Stimulated activated CD4-positive, alpha-beta T cell treated with anti-CD3 and anti-CD28 coated beads, TNF-alpha, amount 100 ng/mL, for 1 hour (primary cell): ENCODE results near the gene SCAP.
"Not testable (repeated sequence)": the region's sequence is repeated elsewhere in the genome, so short reads cannot be mapped to it uniquely, and the experiment has no call there.

Source experiments
- DNase-seq, 3 donors: peaks; one replicate each; pipeline ENCODE4 v3.0.0-alpha.2; 2020; ENCODE audit warnings: low read depth in 3 of 3, low spot score in 1 of 3

SCAP gene

DNA sequence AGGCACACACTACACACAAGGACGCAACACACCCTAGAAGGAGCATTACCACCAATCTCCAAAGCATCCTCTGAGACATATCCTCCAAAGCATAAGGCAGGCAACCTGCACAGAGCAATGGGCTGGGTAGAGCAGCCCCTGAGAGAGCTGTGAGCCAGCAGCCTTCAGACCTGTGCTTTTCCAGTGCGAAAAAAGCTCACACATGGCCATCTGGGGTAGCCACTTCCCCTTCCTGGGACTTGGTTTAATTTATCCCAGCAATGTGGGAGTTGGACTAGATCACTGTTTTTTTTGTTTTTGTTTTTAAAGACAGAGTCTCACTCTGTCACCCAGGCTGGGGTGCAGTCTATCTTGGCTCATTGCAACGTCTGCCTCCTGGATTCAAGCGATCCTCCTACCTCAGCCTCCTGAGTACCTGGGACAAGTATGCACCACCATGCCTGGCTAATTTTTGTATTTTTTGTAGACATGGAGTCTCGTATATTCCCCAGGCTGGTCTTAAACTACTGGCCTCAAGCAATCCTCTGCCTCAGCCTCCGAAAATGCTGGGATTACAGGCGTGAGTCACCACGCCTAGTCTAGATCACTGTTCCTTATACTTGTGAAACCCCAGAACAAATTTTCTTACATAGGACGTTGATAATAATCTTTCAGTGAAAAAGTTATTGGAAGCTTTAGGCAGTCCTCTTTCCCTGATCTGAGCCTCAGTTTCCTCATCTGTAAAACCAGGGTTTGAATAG, 76.0 kb downstream of the SCAP start:
- no peak for DNase-seq

DNA sequence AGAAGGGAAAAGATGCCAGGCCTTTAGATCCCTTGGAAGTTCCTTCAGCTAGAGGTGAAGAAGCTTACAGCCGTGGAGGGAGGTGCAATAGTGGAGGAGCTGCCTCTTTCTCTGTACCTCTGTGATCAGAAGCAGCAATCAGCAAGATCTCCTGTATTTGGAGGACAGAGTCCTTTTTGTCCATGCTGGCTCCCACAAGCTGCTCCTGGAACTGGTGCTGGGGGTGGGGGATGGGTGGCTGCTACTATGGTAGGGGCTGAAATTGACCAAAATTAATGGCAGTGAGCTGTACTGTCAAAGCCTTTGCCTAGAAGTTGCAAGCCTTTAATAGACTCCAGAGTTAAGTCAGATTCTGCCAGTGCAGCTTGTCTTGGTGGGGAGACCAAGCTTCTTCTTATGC, 76.7 kb downstream of the SCAP start:
- DNase-seq, result no peak

DNA sequence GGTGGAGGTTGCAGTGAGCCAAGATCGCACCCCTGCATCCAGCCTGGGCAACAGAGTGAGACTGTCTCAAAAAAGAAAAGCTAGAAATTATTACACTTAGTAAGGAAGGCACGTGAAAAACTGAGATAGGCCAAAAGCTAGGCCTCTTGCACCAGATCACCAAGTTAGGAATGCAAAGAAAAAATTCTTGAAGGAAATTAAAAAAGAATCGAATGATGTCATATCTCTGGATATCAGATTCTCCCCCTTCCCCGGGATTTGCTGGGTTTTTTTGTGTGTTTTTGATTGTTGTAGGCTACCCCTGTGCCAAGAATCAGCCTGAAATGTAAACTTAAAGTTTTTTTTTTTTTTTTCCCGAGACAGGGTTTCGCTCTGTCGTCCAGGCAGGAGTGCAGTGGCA, 77.5 kb downstream of the SCAP start:
- no peak for DNase-seq

DNA sequence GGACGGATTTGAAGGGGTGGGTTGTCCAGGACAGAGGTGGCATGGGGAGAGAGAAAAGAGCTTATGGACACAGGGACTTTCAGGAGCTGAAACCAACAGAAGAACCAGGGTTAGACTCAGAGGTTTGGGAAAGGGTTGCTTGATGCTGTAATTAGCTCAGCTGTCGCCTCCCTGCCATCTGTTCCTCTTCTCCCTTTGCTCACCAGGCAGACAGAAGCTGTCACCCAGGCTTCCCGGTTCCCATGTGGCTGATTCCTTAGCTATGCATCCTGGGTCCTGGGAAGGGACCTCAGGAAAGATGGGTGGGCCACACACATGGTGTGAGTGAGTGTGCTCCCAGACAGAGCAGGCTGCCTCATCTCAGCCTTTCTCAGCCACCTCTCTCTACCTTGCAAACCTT, 80.9 kb downstream of the SCAP start:
- no peak for DNase-seq

DNA sequence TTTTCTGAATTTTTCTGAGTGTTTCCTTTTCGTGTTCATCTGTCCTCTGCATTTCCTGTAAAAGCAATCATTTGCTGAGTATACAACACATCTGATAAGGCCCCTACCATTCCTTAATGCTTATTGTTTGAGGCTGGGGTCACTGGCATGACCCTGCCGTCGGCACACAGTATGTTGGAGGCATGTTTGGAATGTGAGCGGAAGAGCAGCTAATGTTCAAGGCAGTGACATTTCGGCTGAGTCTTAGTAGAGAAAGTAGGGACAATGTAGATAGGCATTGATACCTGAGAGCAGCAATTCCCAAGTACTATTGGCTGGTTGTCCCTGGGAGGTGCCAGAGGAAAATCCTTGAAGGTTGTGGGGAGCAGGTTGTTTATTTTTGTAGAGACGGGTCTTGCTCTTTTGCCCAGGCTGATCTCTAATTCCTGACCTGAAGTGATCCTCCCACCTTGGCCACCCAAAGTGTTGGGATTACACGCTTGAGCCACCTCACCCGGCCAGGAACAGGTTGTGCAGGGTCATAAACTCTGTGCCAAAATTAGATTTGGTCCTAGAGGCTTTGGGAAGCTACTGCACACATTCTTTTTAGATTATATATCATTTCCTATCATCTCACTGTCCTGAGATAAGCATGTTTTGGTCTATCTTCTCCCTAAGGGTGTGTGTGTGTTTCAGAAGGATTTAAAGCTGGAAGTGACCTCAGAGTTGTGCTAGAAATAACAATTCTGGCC, 81.4 kb downstream of the SCAP start:
- DNase-seq, result no peak

DNA sequence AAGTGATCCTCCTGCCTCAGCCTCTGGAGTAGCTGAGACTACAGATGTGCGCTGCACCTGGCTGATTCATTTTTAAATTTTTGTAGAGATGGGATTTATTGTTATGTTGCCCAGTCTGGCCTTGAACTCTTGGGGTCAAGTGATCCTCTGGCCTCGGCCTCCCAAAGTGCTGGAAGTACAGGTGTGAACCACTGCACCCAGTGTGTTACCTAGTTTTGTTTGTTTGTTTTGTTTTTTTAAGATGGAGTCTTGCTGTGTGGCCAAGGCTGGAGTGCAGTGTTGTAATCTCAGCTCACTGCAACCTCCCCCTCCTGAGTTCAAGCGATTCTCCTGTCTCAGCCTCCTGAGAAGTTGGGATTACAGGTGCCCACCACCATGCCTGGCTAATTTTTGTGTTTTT, 82.8 kb downstream of the SCAP start:
- DNase-seq, result no peak

DNA sequence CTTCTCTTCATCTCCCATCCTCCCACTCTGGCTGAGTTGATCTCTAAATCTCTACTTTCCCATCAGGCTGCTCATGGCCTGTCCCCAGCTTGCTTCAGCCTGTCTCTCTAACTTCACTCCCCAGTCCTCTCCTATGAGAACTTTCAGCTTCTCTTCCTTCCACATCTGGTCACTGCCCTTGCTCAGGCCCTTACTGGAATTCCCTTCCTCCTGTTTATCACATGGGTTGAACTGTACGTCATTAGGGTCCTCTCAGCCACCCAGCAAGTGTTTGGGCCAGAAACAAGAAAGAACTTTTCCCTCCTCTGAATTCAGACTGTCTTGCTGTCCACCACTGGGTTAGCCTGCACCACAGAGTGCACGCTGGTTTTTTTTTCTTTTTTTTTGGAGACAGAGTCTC, 89.9 kb downstream of the SCAP start:
- DNase-seq, result no peak

DNA sequence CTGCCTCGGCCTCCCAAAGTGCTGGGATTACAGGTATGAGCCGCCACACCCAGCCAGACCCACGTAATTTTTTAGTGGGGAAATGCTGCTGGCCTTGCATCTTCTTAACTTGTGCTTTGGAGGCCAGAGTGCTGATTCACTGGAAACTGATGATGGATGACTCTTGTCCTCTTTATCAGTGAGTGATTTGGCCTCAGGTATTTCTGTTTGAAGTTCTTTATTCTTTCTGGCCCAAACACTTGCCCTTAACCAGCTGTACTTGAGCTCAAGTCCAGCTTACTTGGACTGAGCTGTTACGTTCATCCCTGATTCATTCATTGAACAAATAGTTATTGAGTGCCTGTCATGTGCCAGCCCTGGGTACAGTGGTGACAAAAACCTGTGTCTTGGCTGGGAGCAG, 90.7 kb downstream of the SCAP start:
- DNase-seq, result no peak

DNA sequence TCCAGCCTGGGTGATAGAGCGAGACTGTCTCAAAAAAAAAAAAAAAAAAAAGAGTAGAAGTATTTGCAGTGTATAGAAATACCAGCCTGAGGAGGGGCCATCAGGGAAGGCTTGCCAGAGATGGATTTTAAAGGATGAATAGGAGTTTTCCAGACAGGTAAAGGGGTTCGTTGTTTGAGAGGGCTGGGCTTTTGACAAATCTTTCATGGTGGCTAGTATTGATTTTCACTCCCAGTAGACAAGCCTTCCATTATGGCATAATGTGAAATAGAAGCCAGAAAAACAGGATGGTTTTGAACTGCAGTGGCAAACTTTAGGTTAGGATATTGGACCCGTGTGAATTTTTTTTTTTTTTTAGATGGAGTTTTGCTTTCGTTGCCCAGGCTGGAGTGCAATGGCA, 91.3 kb downstream of the SCAP start:
- DNase-seq, result no peak

DNA sequence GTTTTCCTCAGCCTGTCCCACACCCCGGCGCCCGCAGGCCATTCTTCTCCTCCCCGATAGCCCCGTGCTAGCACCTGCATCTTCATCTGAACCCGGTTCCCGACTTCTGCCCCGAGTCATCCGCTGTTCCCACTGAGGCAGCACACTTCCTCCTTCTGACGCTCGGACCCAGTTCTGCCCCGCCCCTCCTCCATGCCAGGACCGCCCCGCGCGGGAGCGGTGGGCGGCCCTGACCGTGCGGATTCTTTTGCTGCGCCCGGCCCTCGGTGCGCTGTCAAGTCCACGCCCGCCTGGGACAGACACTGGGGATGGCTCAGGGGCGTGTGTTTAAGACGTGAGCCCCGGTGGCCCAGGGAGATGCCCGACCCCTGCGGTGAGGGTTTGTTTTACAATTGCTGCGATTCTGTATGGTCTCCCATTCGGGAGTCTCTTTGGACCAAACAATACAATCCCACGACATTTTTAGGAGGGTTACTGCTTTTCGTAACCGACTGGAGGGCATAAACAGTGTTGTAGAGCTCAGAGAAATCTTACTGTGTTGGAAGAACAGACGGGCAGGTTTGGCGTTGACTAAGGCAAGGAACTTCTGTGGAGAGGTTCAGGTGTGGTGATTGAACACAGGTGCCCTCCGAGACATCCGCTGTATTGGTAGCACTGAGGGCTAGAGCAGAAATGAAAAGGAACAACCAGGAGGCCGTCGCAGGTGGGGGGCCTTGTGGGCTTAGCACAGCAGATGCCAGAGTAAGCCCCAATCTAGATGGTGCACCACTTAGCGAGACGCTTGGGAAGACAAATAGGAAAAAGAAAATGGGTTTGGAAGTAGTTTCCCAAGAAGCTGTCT, 94.2 kb downstream of the SCAP start:
- peak; percentile 19 to 51 (median 26) for DNase-seq

DNA sequence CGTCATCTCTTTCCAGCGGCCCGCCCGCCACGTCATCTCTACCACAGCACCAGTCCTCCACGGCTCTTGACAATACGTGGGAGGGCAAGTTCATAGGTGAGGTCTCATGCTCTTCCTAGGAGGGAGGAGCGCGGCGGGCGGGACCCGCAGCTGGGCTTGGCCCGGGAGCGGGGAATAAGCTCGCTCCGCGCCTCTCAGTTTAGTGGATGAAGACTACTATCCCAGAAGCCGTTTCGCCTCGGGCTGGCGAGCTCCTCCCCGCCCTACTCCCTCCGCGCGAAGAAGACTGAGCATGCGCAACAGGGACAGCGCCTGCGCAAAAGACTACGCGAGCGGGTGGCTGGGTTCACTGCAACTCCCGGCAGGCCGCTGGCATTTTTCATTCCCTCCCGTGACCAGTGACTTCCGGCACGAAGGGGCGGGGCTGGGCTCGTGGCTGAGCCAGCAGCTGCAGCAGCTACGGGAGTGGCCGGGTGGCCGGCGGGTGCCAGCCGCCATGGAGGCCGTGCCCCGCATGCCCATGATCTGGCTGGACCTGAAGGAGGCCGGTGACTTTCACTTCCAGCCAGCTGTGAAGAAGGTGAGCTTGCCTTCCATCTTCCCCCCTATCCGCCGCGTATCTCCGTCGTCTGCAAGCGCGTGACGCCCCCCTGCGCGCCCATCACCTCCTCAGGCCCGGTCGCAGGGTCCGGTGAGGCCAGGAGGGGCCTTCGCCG, 95.0 kb downstream of the SCAP start, which contains the start of gene PTPN23:
TSS of gene PTPN23 (plus strand) at position 421 of the 716 bp plus-strand sequence. CDS start at position 497, 76 bp downstream.
- peak; percentile 96 to 97 (median 97) for DNase-seq

DNA sequence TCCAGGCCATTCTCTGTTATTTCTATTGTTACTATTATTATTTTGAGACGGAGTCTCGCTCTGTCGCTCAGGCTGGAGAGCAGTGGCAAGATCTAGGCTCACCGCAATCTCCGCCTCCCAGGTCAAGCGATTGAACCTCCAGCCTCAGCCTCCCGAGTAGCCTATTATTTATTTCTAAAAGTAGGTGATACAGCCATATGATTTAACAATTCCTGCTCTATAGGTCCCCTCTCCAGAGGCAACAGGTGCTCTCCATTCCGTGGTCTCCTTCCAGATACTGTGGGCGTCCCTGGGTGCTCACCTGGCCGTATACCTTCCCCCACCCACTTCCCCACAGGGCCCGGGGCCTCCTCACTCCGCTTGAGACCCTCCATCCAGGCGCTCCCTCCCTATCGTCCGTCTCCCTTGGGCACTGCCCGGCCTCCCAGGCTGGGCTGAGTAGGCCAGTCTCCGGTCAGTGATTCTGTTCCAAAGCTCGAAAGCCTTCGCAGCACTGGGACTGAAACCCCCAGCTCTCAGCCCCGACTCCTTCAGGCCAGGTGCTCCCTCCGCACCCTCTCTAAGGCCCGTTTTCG, 95.6 kb downstream of the SCAP start:
- DNase-seq, result no peak

DNA sequence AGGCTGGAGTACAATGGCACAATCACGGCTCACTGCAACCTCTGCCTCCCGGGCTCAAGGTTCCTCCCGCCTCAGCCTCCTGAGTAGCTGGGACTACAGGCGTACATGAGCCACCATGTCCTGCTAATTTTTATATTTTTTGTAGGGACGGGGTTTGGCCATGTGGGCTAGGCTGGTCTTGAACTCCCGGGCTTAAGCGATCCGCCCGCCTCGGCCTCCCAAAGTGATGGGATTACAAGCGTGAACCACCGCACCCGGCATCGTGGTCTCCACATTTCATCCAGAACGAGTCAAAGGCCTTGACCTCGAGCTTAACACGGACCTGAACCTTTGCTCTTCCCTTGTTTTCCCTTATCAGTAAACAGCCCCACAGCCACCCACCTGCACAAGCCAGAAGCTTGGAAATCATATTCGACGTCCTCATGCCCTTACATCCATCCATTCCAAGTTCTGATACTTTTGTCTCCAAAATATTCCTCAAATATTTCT, 96.3 kb downstream of the SCAP start:
- no peak for DNase-seq

DNA sequence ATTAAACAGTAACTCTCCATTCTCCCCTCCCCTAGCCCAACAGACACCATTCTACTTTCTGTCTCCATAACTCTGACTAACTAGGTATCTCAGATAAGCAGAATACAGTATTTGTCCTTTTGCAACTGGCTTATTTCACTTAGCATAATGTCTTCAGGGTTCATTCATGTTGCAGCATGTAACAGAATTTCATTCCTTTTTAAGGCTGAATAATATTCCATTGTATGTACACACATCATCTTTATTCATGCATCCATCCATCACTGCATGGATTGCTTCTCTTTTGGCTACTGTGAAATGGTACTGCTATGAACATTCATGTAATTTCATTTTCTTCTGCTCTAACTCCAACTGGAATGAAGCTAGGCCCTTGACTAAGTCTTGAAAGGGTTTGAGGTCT, 96.9 kb downstream of the SCAP start:
- no peak for DNase-seq

DNA sequence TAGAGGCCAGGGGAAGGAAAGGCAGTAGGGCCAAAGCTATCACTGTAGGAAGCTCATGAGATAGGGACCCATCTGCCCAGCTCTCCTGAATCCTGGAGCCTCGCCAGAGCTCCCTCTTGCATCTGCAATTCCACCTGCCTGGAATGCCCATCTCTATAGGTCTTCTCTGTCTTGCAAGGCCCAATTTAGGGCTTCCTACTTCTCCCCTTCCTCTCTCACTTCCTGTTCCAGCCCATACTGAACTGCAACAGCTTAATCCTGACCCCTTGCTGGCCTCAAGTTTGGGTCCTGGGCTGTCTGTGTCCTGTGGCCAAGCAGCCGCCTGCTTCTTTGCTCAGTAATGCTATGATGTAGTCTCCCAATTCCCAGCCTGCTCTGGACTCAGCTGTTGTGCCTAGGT, 98.6 kb downstream of the SCAP start:
- DNase-seq, result no peak

DNA sequence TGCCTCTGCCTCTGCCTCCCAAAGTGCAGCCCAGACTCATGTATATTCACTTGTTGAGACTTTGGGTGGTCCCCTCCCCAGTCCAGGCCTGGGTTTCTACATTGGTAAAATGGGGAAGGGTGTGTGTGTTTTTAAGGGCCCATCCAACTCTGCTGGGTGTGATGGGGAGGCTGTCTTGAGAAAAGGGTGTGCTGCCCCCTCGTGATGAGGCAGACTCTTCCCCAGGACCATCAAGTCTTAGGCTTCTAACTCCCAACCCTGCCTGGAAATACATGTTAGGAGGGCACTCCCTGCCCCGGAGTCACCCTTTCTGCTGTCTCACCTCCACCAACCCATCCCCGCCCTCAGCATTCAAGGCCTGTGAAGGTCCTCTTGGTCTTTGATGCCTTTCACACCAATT, 99.3 kb downstream of the SCAP start:
- DNase-seq, result no peak

DNA sequence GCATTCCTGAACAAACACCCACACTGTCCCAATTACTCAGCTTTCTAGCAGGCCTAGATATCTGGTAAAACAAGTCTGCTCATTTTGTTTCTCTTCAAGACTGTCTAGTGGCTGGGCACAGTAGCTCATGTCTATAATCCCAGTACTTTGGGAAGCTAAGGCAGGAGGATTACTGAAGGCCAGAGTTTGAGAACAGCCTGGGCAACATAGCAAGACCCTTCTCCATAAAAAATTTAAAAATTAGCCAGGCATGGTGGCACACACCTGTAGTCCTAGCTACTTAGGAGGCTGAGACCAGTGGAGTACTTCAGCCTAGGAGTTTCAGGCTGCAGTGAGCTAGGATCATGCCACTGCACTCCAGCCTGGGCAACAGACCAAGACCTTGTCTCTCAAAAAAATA, 101.2 kb downstream of the SCAP start:
- no peak for DNase-seq

DNA sequence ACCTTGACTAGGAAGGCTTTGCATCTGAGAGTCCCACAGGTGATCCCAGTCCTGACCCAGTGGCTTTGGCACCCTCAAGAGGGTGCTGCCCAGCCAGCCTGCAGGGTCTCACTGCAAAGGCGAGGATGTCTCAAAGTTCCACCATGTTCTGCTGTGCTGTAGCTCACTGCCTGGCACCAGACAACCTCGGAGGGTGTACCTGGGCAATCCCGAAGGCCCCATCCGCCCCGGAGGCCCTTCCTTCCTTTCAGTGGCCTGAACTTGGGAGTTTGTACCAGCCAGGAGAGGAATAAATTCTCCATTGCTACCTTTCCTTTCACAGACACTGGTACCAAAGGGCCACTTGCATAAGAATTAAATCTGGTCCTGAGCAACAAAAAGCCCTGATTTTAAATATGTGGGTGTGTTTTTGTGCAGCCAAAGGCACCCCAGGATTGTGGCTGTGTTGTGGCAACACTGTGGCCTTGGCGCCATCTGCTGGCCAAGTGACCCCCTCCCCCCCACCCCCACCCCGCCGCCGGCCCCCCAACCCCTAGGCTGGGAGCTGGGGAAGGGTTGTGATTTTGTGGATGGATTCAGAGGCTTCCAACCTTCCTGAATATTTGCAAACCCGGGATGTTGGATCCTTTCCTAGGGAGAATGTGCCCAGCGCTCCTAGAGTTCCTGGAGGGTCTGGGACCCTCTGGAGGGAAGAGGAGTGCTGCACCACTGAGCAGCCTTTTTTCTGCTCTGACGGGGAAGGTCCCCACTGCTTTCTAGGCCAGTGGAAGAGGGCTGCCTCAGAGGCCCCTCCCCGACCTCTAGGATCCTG, 104.6 kb downstream of the SCAP start:
- no peak for DNase-seq

DNA sequence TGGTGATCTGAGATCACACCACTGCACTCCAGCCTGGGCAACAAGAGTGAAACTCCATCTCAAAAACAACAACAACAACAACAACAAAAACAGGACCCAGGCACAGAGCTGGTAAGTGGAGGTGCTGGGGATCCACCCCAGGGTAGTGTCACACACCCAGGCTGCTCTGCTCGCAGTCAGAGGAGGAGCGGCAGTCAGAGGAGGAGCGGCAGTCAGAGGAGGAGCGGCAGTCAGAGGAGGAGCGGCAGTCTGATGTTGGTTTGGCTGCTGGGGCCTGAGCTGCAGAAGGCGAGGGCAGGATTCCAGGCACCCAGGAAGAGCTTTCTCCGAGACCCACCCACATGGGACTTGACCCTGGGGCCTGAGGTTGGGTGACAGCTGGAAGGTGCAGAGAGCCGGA, 105.7 kb downstream of the SCAP start:
- DNase-seq, result not testable (repeated sequence)

DNA sequence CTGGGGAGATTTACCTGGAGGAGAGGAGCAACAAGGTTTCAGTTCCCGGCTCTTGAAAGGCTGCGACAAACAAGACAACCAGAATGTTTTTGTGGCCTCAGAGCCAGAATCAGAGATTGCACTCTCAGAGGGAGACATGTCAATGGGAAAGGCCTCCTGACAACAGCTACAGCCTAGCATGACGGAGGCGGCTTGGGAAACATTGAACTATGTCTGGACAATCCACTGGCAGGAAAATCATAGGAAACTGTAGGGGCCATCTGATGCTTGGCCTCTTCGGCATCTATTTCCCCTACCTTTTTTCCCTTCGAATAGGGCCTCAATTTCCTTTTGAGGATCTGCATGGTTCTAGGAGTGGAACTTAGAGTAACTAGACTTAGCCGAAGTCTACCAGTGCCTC, 108.1 kb downstream of the SCAP start:
- DNase-seq, result no peak
